OCI-LY1 (cell line): ENCODE results near the gene PAPSS2.

Experiments used
- H2AFZ ChIP-seq: fragments of 200-600 bp; sonication (generic), shearing (Covaris generic); 2 replicates; pipeline ENCODE4 v1.6.0; 2014; ENCODE audit warnings: antibody characterized with exemption, mild to moderate bottlenecking, low read length
- H3F3A ChIP-seq: fragments of 200-600 bp; sonication (generic), shearing (Covaris generic); 2 replicates; pipeline ENCODE4 v1.6.0; 2014; ENCODE audit warnings: mild to moderate bottlenecking, antibody characterized with exemption, low read length, moderate library complexity; ENCODE audit not compliant: insufficient read depth
- H3K27ac ChIP-seq: fragments of 200-600 bp; sonication (generic); 2 replicates; pipeline ENCODE4 v1.5.1; 2014; ENCODE audit warnings: low read length, mixed run types, mild to moderate bottlenecking, low read depth; ENCODE audit not compliant: poor library complexity, severe bottlenecking
- H3K27me3 ChIP-seq: fragments of 200-600 bp; sonication (generic); 2 replicates; pipeline ENCODE4 v1.6.0; 2014; ENCODE audit warnings: antibody characterized with exemption, mild to moderate bottlenecking, low read length, moderate library complexity; ENCODE audit not compliant: insufficient read depth
- H3K36me3 ChIP-seq: fragments of 200-600 bp; sonication (generic); 2 replicates; pipeline ENCODE4 v1.6.1; 2014; ENCODE audit warnings: mild to moderate bottlenecking, antibody characterized with exemption, low read length, moderate library complexity, mixed read lengths; ENCODE audit not compliant: insufficient read depth
- H3K4me1 ChIP-seq: fragments of 200-600 bp; sonication (generic); 2 replicates; pipeline ENCODE4 v1.5.1; 2014; ENCODE audit warnings: mild to moderate bottlenecking, low read length, moderate library complexity; ENCODE audit not compliant: insufficient read depth, severe bottlenecking
- H3K4me2 ChIP-seq: fragments of 200-600 bp; sonication (generic), shearing (Covaris generic); 2 replicates; pipeline ENCODE4 v1.6.1; 2014; ENCODE audit warnings: low read length
- H3K4me3 ChIP-seq: fragments of 200-600 bp; sonication (generic); 2 replicates; pipeline ENCODE4 v1.5.1; 2014; ENCODE audit warnings: low read length, low read depth, mild to moderate bottlenecking, mixed read lengths; ENCODE audit not compliant: poor library complexity, severe bottlenecking
- H3K79me2 ChIP-seq: fragments of 200-600 bp; shearing (Covaris generic); 2 replicates; pipeline ENCODE4 v1.6.1; 2016; ENCODE audit warnings: mixed run types, low read length, mixed read lengths; ENCODE audit not compliant: insufficient read depth
- H3K9ac ChIP-seq: fragments of 200-600 bp; sonication (generic), shearing (Covaris generic); 2 replicates; pipeline ENCODE4 v1.6.1; 2014; ENCODE audit warnings: mild to moderate bottlenecking, low read length, mixed read lengths
- H3K9me2 ChIP-seq: fragments of 200-600 bp; sonication (generic), shearing (Covaris generic); 2 replicates; pipeline ENCODE4 v1.6.1; 2014; ENCODE audit warnings: low read depth, mild to moderate bottlenecking, low read length, mixed read lengths
- H3K9me3 ChIP-seq: fragments of 200-600 bp; shearing (Covaris generic); 2 replicates; pipeline ENCODE4 v1.6.1; 2014; ENCODE audit warnings: low read length, mixed read lengths
- H4K20me1 ChIP-seq: fragments of 200-600 bp; sonication (generic), shearing (Covaris generic); 2 replicates; pipeline ENCODE4 v1.6.0; 2016; ENCODE audit warnings: mild to moderate bottlenecking, low read length; ENCODE audit not compliant: insufficient read depth
- CTCF ChIP-seq: fragments of 200-600 bp; sonication (generic), shearing (Covaris generic); IDR thresholded peaks from 2 replicates; pipeline ENCODE4 v1.5.1; 2017; ENCODE audit warnings: mild to moderate bottlenecking, antibody characterized with exemption, low read length, moderate library complexity, mixed read lengths
- EZH2 ChIP-seq: fragments of 200-600 bp; sonication (generic), shearing (Covaris generic); IDR thresholded peaks from 2 replicates; pipeline ENCODE4 v1.8.0; 2017; ENCODE audit warnings: borderline replicate concordance, mixed run types, mild to moderate bottlenecking, antibody characterized with exemption, low read length, moderate library complexity, mixed read lengths

Gene PAPSS2

DNA sequence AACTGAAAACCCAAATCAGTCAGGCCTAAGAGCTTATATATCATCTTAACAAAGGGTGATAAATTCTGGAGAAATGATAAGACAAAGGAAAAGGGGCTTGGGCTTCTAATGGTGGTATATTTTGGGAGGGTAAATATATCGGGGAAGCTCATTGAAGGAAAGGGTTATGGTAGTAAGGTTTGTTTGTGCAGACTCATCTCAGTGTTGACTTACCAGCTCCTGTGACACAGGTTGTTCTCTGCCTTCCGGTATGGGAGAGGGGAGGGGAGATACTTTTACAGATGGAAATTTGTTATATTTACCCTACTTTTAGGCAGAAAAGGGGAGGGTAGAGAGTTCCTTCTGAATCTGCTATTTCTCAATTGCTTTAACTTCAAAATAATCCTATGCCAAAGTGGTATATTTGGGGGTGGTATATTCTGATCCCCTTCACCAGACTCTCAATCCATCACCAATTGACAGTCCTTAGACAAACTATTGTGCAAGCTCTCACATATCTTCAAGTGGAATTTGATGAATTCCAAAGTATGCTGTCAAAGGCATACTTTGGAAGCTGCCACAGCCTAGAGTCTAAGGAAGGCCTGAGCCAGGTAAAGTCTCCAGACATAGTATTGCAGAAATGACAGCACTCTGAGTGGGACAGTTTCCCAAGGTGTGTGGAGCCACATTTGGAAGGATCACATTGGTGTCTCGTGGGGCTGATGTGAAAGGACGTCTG is 13.3 kb upstream of the PAPSS2 start:
- Histone ChIP-seq H3K36me3 (no peaks in the 10 kb centered on the region), H2AFZ (no peak overlapping the region), H3K4me2 (no peak overlapping the region), H3K79me2 (no peaks in the 10 kb centered on the region), H3F3A (no peaks in the 10 kb centered on the region), H4K20me1 (no peaks in the 10 kb centered on the region), H3K9me3 (no peaks in the 10 kb centered on the region), H3K27me3 (no peaks in the 10 kb centered on the region), H3K9me2 (no peaks in the 10 kb centered on the region), H3K9ac (no peak overlapping the region), H3K4me3 (no peak overlapping the region), H3K27ac (no peak overlapping the region), H3K4me1 (no peaks in the 10 kb centered on the region)
- no peak for TF ChIP-seq CTCF
- no peak for TF ChIP-seq EZH2

GRCh38 chr10:87646935-87647334 is 12.7 kb upstream of the PAPSS2 start:
- no peaks in the 10 kb centered on the region for H3K9me2 ChIP-seq
- H3K4me2 ChIP-seq, result no peak overlapping the region
- H3K27me3 ChIP-seq, result no peaks in the 10 kb centered on the region
- no peaks in the 10 kb centered on the region for H3K4me1 ChIP-seq
- H2AFZ ChIP-seq, result no peak overlapping the region
- no peaks in the 10 kb centered on the region for H4K20me1 ChIP-seq
- H3K27ac ChIP-seq, result no peak overlapping the region
- H3K9me3 ChIP-seq, result no peaks in the 10 kb centered on the region
- TF ChIP-seq EZH2, result no peak
- no peak for TF ChIP-seq CTCF
- no peaks in the 10 kb centered on the region for H3F3A ChIP-seq
- H3K79me2 ChIP-seq, result no peaks in the 10 kb centered on the region
- H3K4me3 ChIP-seq, result no peak overlapping the region
- H3K9ac ChIP-seq, result no peak overlapping the region
- no peaks in the 10 kb centered on the region for H3K36me3 ChIP-seq

GRCh38 chr10:87650838-87651589 is 8.7 kb upstream of the PAPSS2 start:
- Histone ChIP-seq H3F3A (no peaks in the 10 kb centered on the region), H3K79me2 (no peaks in the 10 kb centered on the region), H3K4me1 (no peaks in the 10 kb centered on the region), H3K9me3 (no peaks in the 10 kb centered on the region), H3K27me3 (no peaks in the 10 kb centered on the region), H3K9me2 (no peaks in the 10 kb centered on the region), H2AFZ (no peak overlapping the region), H3K9ac (no peak overlapping the region), H3K4me2 (no peak overlapping the region), H3K27ac (no peak overlapping the region), H3K4me3 (no peak overlapping the region), H3K36me3 (no peaks in the 10 kb centered on the region), H4K20me1 (no peaks in the 10 kb centered on the region)
- TF ChIP-seq EZH2 (no peak), CTCF (no peak)
